Peyer's patch (tissue), 4 donors: ENCODE measurements around the gene SLC18A3. TPM values are rescaled to one million over a fixed set of nuclear protein-coding genes. Genes with fewer than 3 reads are reported as not detected.

ENCODE experiments used
- DNase-seq, 3 donors: peaks; one replicate each; pipeline ENCODE4 v3.0.0-alpha.2; 2017 to 2019
- H3K27ac ChIP-seq, 4 donors: fragments of 200-600 bp; sonication (generic); one replicate each; pipeline ENCODE4 v1.5.1; 2016 to 2019
- H3K27me3 ChIP-seq, 2 donors: fragments of 200-600 bp; sonication (generic); one replicate each; pipeline ENCODE4 v1.5.1; 2019
- H3K36me3 ChIP-seq, 3 donors: fragments of 200-600 bp; sonication (generic); one replicate each; pipeline ENCODE4 v1.5.1; 2016 to 2019
- H3K4me1 ChIP-seq, 4 donors: fragments of 200-600 bp; sonication (generic); one replicate each; pipeline ENCODE4 v1.5.1; 2016 to 2019
- H3K4me3 ChIP-seq, 4 donors: fragments of 200-600 bp; sonication (generic); 1 replicate in 3 of 4; 2 replicates in 1 of 4; pipeline ENCODE4 v1.5.1; 2016 to 2019; ENCODE audit warnings: mild to moderate bottlenecking in 1 of 4
- H3K9me3 ChIP-seq, 4 donors: fragments of 200-600 bp; sonication (generic); one replicate each; pipeline ENCODE4 v1.5.1; 2016 to 2019; ENCODE audit warnings: mild to moderate bottlenecking in 1 of 4
- POLR2A ChIP-seq, 2 donors: fragments of 450-650 bp; IDR thresholded peaks; one replicate each; pipeline ENCODE4 v1.5.1; 2017; ENCODE audit warnings: antibody characterized with exemption in 2 of 2, mild to moderate bottlenecking in 2 of 2, moderate library complexity in 2 of 2
- total RNA-seq, 4 donors: library from RNA; depleted of rRNA; stranded (reverse); fragments of >200 nt; gene quantifications; one replicate each; pipeline ENCODE4 v1.1.0, GENCODE V29; 2016
- TF ChIP-seq, protein P1 (sequence below), 6 experiments: fragments of 450-650 bp in 4 of 6; fragments of 200-600 bp in 2 of 6; sonication (generic) in 1 of 6; IDR thresholded peaks; one replicate each; pipeline ENCODE4 v1.5.1; 2017 to 2019; ENCODE audit warnings: antibody characterized with exemption in 6 of 6, mild to moderate bottlenecking in 3 of 6, moderate library complexity in 1 of 6

Gene SLC18A3
- total RNA-seq, 4 donors from 2014 or later, result 0.47 TPM; not detected in 3

GRCh38 chr10:49643241-49644034 is 33.3 kb downstream of the SLC18A3 start:
- Histone ChIP-seq H3K27me3 (no peaks in the 10 kb centered on the region), H3K4me1 (no peaks in the 10 kb centered on the region), H3K4me3 (no peak overlapping the region), H3K36me3 (no peaks in the 10 kb centered on the region), H3K27ac (no peak overlapping the region), H3K9me3 (no peaks in the 10 kb centered on the region)
- no peak for TF ChIP-seq POLR2A (IDR thresholded peaks at IDR 0.05)
- TF ChIP-seq, protein P1, sequence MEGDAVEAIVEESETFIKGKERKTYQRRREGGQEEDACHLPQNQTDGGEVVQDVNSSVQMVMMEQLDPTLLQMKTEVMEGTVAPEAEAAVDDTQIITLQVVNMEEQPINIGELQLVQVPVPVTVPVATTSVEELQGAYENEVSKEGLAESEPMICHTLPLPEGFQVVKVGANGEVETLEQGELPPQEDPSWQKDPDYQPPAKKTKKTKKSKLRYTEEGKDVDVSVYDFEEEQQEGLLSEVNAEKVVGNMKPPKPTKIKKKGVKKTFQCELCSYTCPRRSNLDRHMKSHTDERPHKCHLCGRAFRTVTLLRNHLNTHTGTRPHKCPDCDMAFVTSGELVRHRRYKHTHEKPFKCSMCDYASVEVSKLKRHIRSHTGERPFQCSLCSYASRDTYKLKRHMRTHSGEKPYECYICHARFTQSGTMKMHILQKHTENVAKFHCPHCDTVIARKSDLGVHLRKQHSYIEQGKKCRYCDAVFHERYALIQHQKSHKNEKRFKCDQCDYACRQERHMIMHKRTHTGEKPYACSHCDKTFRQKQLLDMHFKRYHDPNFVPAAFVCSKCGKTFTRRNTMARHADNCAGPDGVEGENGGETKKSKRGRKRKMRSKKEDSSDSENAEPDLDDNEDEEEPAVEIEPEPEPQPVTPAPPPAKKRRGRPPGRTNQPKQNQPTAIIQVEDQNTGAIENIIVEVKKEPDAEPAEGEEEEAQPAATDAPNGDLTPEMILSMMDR (IDR thresholded peaks at IDR 0.05), result no peak
- DNase-seq, result peak in 1 of 3 donors; percentile 36

GRCh38 chr10:49644035-49644646 is 34.0 kb downstream of the SLC18A3 start:
- H3K9me3 ChIP-seq, result no peaks in the 10 kb centered on the region
- H3K27ac ChIP-seq, result no peak overlapping the region
- TF ChIP-seq, protein P1 (IDR thresholded peaks at IDR 0.05), result no peak
- no peak for TF ChIP-seq POLR2A (IDR thresholded peaks at IDR 0.05)
- H3K36me3 ChIP-seq, result no peaks in the 10 kb centered on the region
- peak in 1 of 3 donors; percentile 8 for DNase-seq
- no peaks in the 10 kb centered on the region for H3K27me3 ChIP-seq
- H3K4me1 ChIP-seq, result no peaks in the 10 kb centered on the region
- H3K4me3 ChIP-seq, result no peak overlapping the region

GRCh38 chr10:49645417-49645816 is 35.3 kb downstream of the SLC18A3 start:
- no peaks in the 10 kb centered on the region for H3K9me3 ChIP-seq
- no peaks in the 10 kb centered on the region for H3K27me3 ChIP-seq
- no peaks in the 10 kb centered on the region for H3K36me3 ChIP-seq
- no peak overlapping the region for H3K27ac ChIP-seq
- no peak overlapping the region for H3K4me3 ChIP-seq
- TF ChIP-seq, protein P1 (IDR thresholded peaks at IDR 0.05), result no peak
- TF ChIP-seq POLR2A (IDR thresholded peaks at IDR 0.05), result no peak
- H3K4me1 ChIP-seq, result no peaks in the 10 kb centered on the region
- peak in 1 of 3 donors; percentile 30 for DNase-seq

- H3K9me3 ChIP-seq, result no peaks in the 10 kb centered on the region
- DNase-seq, result peak in 1 of 3 donors; percentile 38
- TF ChIP-seq POLR2A (IDR thresholded peaks at IDR 0.05), result no peak
- TF ChIP-seq, protein P1 (IDR thresholded peaks at IDR 0.05), result no peak
- H3K4me1 ChIP-seq, result no peaks in the 10 kb centered on the region
- H3K27ac ChIP-seq, result no peak overlapping the region
- no peaks in the 10 kb centered on the region for H3K36me3 ChIP-seq
- H3K4me3 ChIP-seq, result no peak overlapping the region
- H3K27me3 ChIP-seq, result no peaks in the 10 kb centered on the region
Observed at GRCh38 chr10:49645871-49646870, 36.1 kb downstream of the SLC18A3 start.

GRCh38 chr10:49647554-49647953 is 37.4 kb downstream of the SLC18A3 start:
- Histone ChIP-seq H3K4me1 (peaks cover 0 to under 1% (median 0%) of the 10 kb centered on the region in 4 donors), H3K36me3 (no peaks in the 10 kb centered on the region), H3K27me3 (no peaks in the 10 kb centered on the region), H3K4me3 (no peak overlapping the region), H3K27ac (no peak overlapping the region), H3K9me3 (no peaks in the 10 kb centered on the region)
- DNase-seq, result peak in 1 of 3 donors; percentile 15
- TF ChIP-seq, protein P1 (IDR thresholded peaks at IDR 0.05), result no peak
- TF ChIP-seq POLR2A (IDR thresholded peaks at IDR 0.05), result no peak
